K562 (cell line): ENCODE measurements around the gene SLC29A2. TPM values are rescaled to one million over a fixed set of nuclear protein-coding genes. Genes with fewer than 3 reads are reported as not detected.
A peak's percentile ranks its signal among the peaks of the same experiment; 100 is the strongest.

Experiments used
- BRD4 ChIP-seq: fragments of 200-600 bp; sonication (generic); IDR thresholded peaks from 2 replicates; pipeline ENCODE4 v1.6.1; 2017; ENCODE audit warnings: inconsistent platforms
- CC2D1A ChIP-seq: fragments of 450-650 bp; IDR thresholded peaks from 2 replicates; pipeline ENCODE4 v1.6.1; 2017; ENCODE audit warnings: mild to moderate bottlenecking
- CREB1 ChIP-seq, 2 experiments: sonication (generic) in 1 of 2; formaldehyde crosslinking in 1 of 2; IDR thresholded peaks; 2 replicates each; pipeline versions ENCODE4 v1.6.1 to v1.8.0; 2012 to 2022; ENCODE audit warnings: inconsistent platforms in 1 of 2, mild to moderate bottlenecking in 1 of 2, missing genetic modification reagents in 1 of 2, moderate library complexity in 1 of 2
- GATAD2A ChIP-seq: fragments of 450-650 bp; IDR thresholded peaks from 2 replicates; pipeline ENCODE4 v1.6.1; 2017
- HCFC1 ChIP-seq: IDR thresholded peaks from 2 replicates; pipeline ENCODE4 v1.6.1; 2012; ENCODE audit warnings: low read depth, low read length, improper control_type of control experiment
- HNRNPL ChIP-seq: fragments of 200-400 bp; formaldehyde crosslinking; IDR thresholded peaks from 2 replicates; pipeline ENCODE4 v1.6.1; 2017; ENCODE audit warnings: low read depth, mild to moderate bottlenecking, low read length
- JUN ChIP-seq, 2 experiments: sonication (generic) in 1 of 2; formaldehyde crosslinking in 1 of 2; IDR thresholded peaks; 2 replicates each; pipeline versions ENCODE4 v1.6.1 to v1.8.0; 2012 to 2022; ENCODE audit warnings: borderline replicate concordance in 2 of 2, mild to moderate bottlenecking in 2 of 2, improper control_type of control experiment in 1 of 2, low read depth in 1 of 2, low read length in 1 of 2, missing genetic modification reagents in 1 of 2
- LCOR ChIP-seq: sonication (generic); formaldehyde crosslinking; IDR thresholded peaks from 2 replicates; pipeline ENCODE4 v1.8.0; 2022; ENCODE audit warnings: mild to moderate bottlenecking, missing genetic modification reagents
- NFRKB ChIP-seq: fragments of 450-650 bp; IDR thresholded peaks from 2 replicates; pipeline ENCODE4 v1.6.1; 2016; ENCODE audit warnings: low read depth
- TEAD1 ChIP-seq, 2 experiments: fragments of 450-650 bp in 1 of 2; sonication (generic) in 1 of 2; formaldehyde crosslinking; IDR thresholded peaks; 2 replicates each; pipeline versions ENCODE4 v1.4.0 to v1.8.0; 2020 to 2022; ENCODE audit warnings: mild to moderate bottlenecking in 2 of 2, missing genetic modification reagents in 1 of 2
- TOE1 ChIP-seq, 2 experiments: fragments of 450-650 bp in 1 of 2; sonication (generic) in 1 of 2; formaldehyde crosslinking in 1 of 2; IDR thresholded peaks; 2 replicates each; pipeline versions ENCODE4 v1.7.1 to v1.8.0; 2016 to 2022; ENCODE audit warnings: borderline replicate concordance in 2 of 2, mild to moderate bottlenecking in 2 of 2, antibody characterized with exemption in 1 of 2, inconsistent platforms in 1 of 2, low read depth in 1 of 2, missing genetic modification reagents in 1 of 2, moderate library complexity in 1 of 2
- ZBTB7A ChIP-seq: IDR thresholded peaks from 2 replicates; pipeline ENCODE4 v1.6.1; 2011; ENCODE audit warnings: low read depth, mild to moderate bottlenecking, low read length, moderate library complexity, borderline replicate concordance; ENCODE audit not compliant: control insufficient read depth
- polyA plus RNA-seq, 8 experiments: library from polyadenylated mRNA; depleted of rRNA in 4 of 8; stranded (reverse) in 5 of 8; unstranded in 3 of 8; fragments of >200 nt; fragmentation: Nextera tagmentation in 2 of 8; fragmentation: Illumina TruSeq in 1 of 8; extraction: Ambion mirVana in 2 of 8; extraction: Trizol in 1 of 8; gene quantifications; 2 replicates each; pipeline versions ENCODE4 v1.2.1 to v1.2.3, GENCODE V29; 2011 to 2014; ENCODE audit warnings: inconsistent platforms in 1 of 8, missing spikeins in 1 of 8
- total RNA-seq, 7 experiments: library from RNA; depleted of rRNA in 6 of 7; stranded (reverse); fragments of >200 nt in 6 of 7; fragmentation: Illumina TruSeq in 2 of 7; extraction: Trizol in 2 of 7; gene quantifications; 2 replicates each; pipeline versions ENCODE4 v1.2.1 to v1.2.3, GENCODE V29; 2011 to 2021; ENCODE audit warnings: low replicate concordance in 1 of 7
- TF ChIP-seq, protein P1 (sequence below), 2 experiments: fragments of 450-650 bp; conservative IDR thresholded peaks; 2 replicates each; pipeline ENCODE4 v1.6.1; 2017; ENCODE audit warnings: mild to moderate bottlenecking in 2 of 2, moderate library complexity in 2 of 2
- TF ChIP-seq, protein P2 (sequence below), 2 experiments: IDR thresholded peaks; 2 replicates each; pipeline ENCODE4 v1.6.1; 2011; ENCODE audit warnings: borderline replicate concordance in 1 of 2, control low read depth in 1 of 2, low read depth in 1 of 2, low read length in 1 of 2, mild to moderate bottlenecking in 1 of 2, mixed read lengths in 1 of 2, moderate library complexity in 1 of 2; ENCODE audit not compliant: insufficient read depth in 1 of 2, insufficient read length in 1 of 2, poor library complexity in 1 of 2, severe bottlenecking in 1 of 2; ENCODE audit errors: extremely low read depth in 1 of 2
- TF ChIP-seq, protein P3 (sequence below), 3 experiments: IDR thresholded peaks in 2 of 3; conservative IDR thresholded peaks in 1 of 3; 2 replicates each; pipeline ENCODE4 v1.5.1; 2011 to 2012; ENCODE audit warnings: low read length in 3 of 3, mild to moderate bottlenecking in 3 of 3, control low read depth in 2 of 3, improper control_type of control experiment in 1 of 3, inconsistent platforms in 1 of 3, low read depth in 1 of 3, mixed read lengths in 1 of 3, moderate library complexity in 1 of 3; ENCODE audit not compliant: insufficient read depth in 2 of 3
- TF ChIP-seq, protein P4 (sequence below), 2 experiments: fragments of 450-650 bp in 1 of 2; sonication (generic) in 1 of 2; formaldehyde crosslinking in 1 of 2; IDR thresholded peaks in 1 of 2; conservative IDR thresholded peaks in 1 of 2; 2 replicates each; pipeline versions ENCODE4 v1.6.1 to v1.8.1; 2016 to 2023; ENCODE audit warnings: mild to moderate bottlenecking in 2 of 2, moderate library complexity in 2 of 2, inconsistent platforms in 1 of 2, missing genetic modification reagents in 1 of 2

Gene SLC29A2
- total and polyA plus RNA-seq, 9 of the 15 experiments (the other 6 are each of a cell fraction or from before 2014, with no cell fraction given), result 2.4 to 48.6 (median 14.2) TPM

DNA sequence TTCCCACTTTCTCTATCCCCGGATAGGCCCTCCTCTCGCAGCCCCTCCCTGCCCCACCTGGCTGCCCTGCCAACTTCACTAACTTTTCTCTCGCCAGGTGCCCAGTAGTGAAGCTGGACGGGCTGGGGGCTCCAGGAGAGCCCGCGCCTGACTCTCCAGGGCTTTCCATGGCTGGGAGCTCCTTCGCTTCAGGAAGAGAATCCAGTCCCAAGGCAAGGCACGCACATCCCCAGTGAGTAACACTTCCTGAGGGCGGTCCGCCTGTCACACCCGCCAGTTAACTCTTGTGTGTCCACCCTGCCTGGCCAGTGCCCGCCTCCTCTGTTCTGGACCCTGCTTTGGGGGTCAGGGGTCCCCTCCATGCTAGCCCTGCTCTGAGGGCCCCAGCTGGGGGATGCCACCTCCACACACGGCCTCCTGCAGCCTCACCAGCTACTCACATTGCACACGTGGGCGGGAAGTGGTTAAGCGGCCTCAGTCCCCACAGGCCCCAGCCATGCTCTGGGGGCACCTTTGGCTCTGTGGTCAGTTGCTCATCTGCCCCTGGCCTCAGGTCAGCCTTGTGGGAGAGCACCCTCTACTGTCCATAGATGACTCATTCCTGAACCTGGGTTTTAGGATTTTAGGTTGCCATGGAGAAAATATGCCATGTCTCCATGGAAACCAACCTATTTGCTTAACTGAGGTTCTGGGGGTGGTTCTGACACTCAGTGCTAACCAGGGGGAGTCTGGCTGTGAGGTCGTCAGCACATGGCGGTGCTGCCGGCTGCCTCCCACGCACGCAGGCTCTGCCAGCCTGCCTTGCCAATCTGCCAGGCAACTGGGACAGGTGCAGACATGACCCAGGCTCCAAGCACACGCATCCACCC, 35.1 kb downstream of the SLC29A2 start, which contains the start of gene RIN1 (continued):
- TF ChIP-seq LCOR (CRISPR knock-in tag) (peak; percentile 95), JUN (IDR thresholded peaks at IDR 0.05; ENCODE audit: borderline replicate concordance, low read depth, low read length) (peak; percentile 74; the same call in 1 of the 2 replicates), JUN (CRISPR knock-in tag; IDR thresholded peaks at IDR 0.05; ENCODE audit: borderline replicate concordance) (0 out of 2 replicates have a peak, but pooled peaks have one; percentile 49), TOE1 (IDR thresholded peaks at IDR 0.05; ENCODE audit: borderline replicate concordance) (0 out of 2 replicates have a peak, but pooled peaks have one; percentile 41), TOE1 (CRISPR knock-in tag; IDR thresholded peaks at IDR 0.05; ENCODE audit: borderline replicate concordance, low read depth) (no peak), TEAD1 (CRISPR knock-in tag; IDR thresholded peaks at IDR 0.05) (0 out of 4 replicates have a peak, but pooled peaks of 1 of the 2 experiments have one; percentile 19), HCFC1 (no peak), GATAD2A (no peak), NFRKB (peak; percentile 44; the same call in 1 of the 2 replicates), CREB1 (IDR thresholded peaks at IDR 0.05) (no peak), CREB1 (CRISPR knock-in tag; IDR thresholded peaks at IDR 0.05) (no peak), BRD4 (no peak), ZBTB7A (peak; percentile 57; the same call in 1 of the 2 replicates), CC2D1A (0 out of 2 replicates have a peak, but pooled peaks have one; percentile 28), HNRNPL (no peak)
- TF ChIP-seq, protein P1, sequence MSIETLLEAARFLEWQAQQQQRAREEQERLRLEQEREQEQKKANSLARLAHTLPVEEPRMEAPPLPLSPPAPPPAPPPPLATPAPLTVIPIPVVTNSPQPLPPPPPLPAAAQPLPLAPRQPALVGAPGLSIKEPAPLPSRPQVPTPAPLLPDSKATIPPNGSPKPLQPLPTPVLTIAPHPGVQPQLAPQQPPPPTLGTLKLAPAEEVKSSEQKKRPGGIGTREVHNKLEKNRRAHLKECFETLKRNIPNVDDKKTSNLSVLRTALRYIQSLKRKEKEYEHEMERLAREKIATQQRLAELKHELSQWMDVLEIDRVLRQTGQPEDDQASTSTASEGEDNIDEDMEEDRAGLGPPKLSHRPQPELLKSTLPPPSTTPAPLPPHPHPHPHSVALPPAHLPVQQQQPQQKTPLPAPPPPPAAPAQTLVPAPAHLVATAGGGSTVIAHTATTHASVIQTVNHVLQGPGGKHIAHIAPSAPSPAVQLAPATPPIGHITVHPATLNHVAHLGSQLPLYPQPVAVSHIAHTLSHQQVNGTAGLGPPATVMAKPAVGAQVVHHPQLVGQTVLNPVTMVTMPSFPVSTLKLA (conservative IDR thresholded peaks at IDR 0.05), result peak in 1 of 2 experiments; percentile 73; a peak in 2 of 4 replicates
- TF ChIP-seq, protein P2, sequence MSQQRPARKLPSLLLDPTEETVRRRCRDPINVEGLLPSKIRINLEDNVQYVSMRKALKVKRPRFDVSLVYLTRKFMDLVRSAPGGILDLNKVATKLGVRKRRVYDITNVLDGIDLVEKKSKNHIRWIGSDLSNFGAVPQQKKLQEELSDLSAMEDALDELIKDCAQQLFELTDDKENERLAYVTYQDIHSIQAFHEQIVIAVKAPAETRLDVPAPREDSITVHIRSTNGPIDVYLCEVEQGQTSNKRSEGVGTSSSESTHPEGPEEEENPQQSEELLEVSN (IDR thresholded peaks at IDR 0.05; ENCODE audit: borderline replicate concordance in 1 of 2, extremely low read depth in 1 of 2, insufficient read depth in 1 of 2, insufficient read length in 1 of 2, low read depth in 1 of 2, low read length in 1 of 2, poor library complexity in 1 of 2, severe bottlenecking in 1 of 2), result peak in 1 of 2 experiments; percentile 27
- TF ChIP-seq, protein P3, sequence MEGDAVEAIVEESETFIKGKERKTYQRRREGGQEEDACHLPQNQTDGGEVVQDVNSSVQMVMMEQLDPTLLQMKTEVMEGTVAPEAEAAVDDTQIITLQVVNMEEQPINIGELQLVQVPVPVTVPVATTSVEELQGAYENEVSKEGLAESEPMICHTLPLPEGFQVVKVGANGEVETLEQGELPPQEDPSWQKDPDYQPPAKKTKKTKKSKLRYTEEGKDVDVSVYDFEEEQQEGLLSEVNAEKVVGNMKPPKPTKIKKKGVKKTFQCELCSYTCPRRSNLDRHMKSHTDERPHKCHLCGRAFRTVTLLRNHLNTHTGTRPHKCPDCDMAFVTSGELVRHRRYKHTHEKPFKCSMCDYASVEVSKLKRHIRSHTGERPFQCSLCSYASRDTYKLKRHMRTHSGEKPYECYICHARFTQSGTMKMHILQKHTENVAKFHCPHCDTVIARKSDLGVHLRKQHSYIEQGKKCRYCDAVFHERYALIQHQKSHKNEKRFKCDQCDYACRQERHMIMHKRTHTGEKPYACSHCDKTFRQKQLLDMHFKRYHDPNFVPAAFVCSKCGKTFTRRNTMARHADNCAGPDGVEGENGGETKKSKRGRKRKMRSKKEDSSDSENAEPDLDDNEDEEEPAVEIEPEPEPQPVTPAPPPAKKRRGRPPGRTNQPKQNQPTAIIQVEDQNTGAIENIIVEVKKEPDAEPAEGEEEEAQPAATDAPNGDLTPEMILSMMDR (IDR thresholded peaks at IDR 0.05 in 2 of 3, conservative IDR thresholded peaks at IDR 0.05 in 1 of 3; ENCODE audit: insufficient read depth in 2 of 3, low read depth in 1 of 3, low read length in 3 of 3), result peak; percentile 73 to 86 (median 80)
- TF ChIP-seq, protein P4, sequence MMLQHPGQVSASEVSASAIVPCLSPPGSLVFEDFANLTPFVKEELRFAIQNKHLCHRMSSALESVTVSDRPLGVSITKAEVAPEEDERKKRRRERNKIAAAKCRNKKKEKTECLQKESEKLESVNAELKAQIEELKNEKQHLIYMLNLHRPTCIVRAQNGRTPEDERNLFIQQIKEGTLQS (IDR thresholded peaks at IDR 0.05), result peak; percentile 81
- TF ChIP-seq, protein P4 (CRISPR knock-in tag; conservative IDR thresholded peaks at IDR 0.05), result no peak
